Tibial nerve (tissue), 4 donors: ENCODE measurements around the gene MYOM3. TPM values are rescaled to one million over a fixed set of nuclear protein-coding genes. Genes with fewer than 3 reads are reported as not detected.

Experiments
- DNase-seq, 2 donors: peaks; one replicate each; pipeline ENCODE4 v3.0.0-alpha.2; 2019; ENCODE audit warnings: low spot score in 2 of 2
- H3K27ac ChIP-seq, 4 donors: fragments of 200-600 bp; sonication (generic) in 3 of 4; one replicate each; pipeline ENCODE4 v1.5.1; 2017 to 2019; ENCODE audit warnings: mild to moderate bottlenecking in 1 of 4
- H3K27me3 ChIP-seq, 2 donors: fragments of 200-600 bp; sonication (generic) in 1 of 2; one replicate each; pipeline versions ENCODE4 v1.5.1 to v1.6.0; 2017 to 2019
- H3K36me3 ChIP-seq, 3 donors: fragments of 200-600 bp; sonication (generic); one replicate each; pipeline ENCODE4 v1.5.1; 2018 to 2019
- H3K4me1 ChIP-seq, 4 donors: fragments of 200-600 bp; sonication (generic) in 3 of 4; one replicate each; pipeline ENCODE4 v1.5.1; 2017 to 2019
- H3K4me3 ChIP-seq, 4 donors: fragments of 200-600 bp; sonication (generic) in 3 of 4; one replicate each; pipeline ENCODE4 v1.5.1; 2017 to 2019; ENCODE audit warnings: mild to moderate bottlenecking in 1 of 4, moderate library complexity in 1 of 4
- H3K9me3 ChIP-seq, 4 donors: fragments of 200-600 bp; sonication (generic) in 3 of 4; one replicate each; pipeline ENCODE4 v1.5.1; 2017 to 2019
- EP300 ChIP-seq, 2 donors: sonication (generic); formaldehyde crosslinking; IDR thresholded peaks; one replicate each; pipeline ENCODE4 v1.6.1; 2017; ENCODE audit warnings: antibody characterized with exemption in 2 of 2, mild to moderate bottlenecking in 1 of 2
- POLR2A ChIP-seq, 2 donors: fragments of 450-650 bp; IDR thresholded peaks; one replicate each; pipeline ENCODE4 v1.6.1; 2017; ENCODE audit warnings: antibody characterized with exemption in 2 of 2, mild to moderate bottlenecking in 2 of 2, moderate library complexity in 2 of 2
- WGBS, 2 donors: methylation state at CpG; one replicate each; pipeline ENCODE4 v1.1.5; 2018; 5-methylcytosine and 5-hydroxymethylcytosine counted together
- total RNA-seq, 4 donors: library from RNA; depleted of rRNA; stranded (reverse); fragments of >200 nt; gene quantifications; one replicate each; pipeline ENCODE4 v1.1.0, GENCODE V29; 2016
- TF ChIP-seq, protein P1 (sequence below), 5 experiments: fragments of 200-600 bp in 3 of 5; fragments of 450-650 bp in 2 of 5; sonication (generic) in 3 of 5; IDR thresholded peaks; one replicate each; pipeline ENCODE4 v1.5.1; 2016 to 2019; ENCODE audit warnings: antibody characterized with exemption in 5 of 5, mild to moderate bottlenecking in 3 of 5, moderate library complexity in 2 of 5

The MYOM3 gene
- total RNA-seq, 4 donors from 2014 or later: 0.20 to 0.60 (median 0.22) TPM; not detected in 1

DNA sequence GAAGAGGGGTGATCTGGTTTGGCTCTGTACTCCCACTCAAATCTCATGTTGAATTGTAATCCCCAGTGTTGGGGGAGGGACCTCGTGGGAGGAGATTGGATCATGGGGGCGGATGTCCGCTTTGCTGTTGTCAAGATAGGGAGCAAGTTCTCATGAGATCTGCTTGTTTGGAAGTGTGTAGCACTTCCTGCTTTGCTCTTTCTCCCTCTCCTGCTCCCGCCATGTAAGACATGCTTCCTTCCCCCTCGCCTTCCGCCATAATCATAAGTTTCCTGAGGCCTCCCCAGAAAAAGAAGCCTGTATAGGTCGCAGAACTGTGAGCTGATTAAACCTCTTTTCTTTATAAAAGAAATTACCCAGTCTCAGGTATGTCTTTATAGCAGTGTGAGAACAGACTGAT is 27.9 kb downstream of the MYOM3 start:
- Histone ChIP-seq H3K9me3 (no peaks in the 10 kb centered on the region), H3K27ac (no peak overlapping the region), H3K4me1 (no peaks in the 10 kb centered on the region), H3K4me3 (no peak overlapping the region), H3K27me3 (no peaks in the 10 kb centered on the region), H3K36me3 (no peaks in the 10 kb centered on the region)
- WGBS, 2 donors: 77 to 81% methylated on average over 7 of the region's 7 CpGs
- TF ChIP-seq, protein P1, sequence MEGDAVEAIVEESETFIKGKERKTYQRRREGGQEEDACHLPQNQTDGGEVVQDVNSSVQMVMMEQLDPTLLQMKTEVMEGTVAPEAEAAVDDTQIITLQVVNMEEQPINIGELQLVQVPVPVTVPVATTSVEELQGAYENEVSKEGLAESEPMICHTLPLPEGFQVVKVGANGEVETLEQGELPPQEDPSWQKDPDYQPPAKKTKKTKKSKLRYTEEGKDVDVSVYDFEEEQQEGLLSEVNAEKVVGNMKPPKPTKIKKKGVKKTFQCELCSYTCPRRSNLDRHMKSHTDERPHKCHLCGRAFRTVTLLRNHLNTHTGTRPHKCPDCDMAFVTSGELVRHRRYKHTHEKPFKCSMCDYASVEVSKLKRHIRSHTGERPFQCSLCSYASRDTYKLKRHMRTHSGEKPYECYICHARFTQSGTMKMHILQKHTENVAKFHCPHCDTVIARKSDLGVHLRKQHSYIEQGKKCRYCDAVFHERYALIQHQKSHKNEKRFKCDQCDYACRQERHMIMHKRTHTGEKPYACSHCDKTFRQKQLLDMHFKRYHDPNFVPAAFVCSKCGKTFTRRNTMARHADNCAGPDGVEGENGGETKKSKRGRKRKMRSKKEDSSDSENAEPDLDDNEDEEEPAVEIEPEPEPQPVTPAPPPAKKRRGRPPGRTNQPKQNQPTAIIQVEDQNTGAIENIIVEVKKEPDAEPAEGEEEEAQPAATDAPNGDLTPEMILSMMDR (IDR thresholded peaks at IDR 0.05): no peak
- no peak for DNase-seq

DNA sequence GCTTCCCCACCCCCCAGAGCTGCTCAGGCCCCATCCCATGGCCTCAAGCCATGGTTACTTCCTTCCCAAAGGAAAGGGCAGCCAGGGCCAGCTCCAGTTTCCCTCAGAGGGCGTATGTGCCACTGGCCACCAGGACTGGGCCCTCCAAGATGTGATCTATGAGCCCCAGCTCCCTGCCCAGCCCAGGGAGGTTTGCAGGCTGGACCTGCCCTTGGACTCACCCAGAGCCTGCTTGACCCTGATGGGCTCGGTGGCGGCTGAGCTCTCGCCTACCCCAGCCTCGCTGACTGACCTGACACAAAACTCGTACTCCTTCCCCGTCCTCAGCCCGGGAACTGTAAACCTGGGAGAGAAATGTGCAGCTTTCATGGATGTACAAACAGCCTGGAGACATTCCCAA is 29.6 kb downstream of the MYOM3 start:
- DNase-seq: no peak
- Histone ChIP-seq H3K36me3 (no peaks in the 10 kb centered on the region), H3K27me3 (no peaks in the 10 kb centered on the region), H3K9me3 (no peaks in the 10 kb centered on the region), H3K4me1 (no peaks in the 10 kb centered on the region), H3K4me3 (no peak overlapping the region), H3K27ac (no peak overlapping the region)
- TF ChIP-seq POLR2A (IDR thresholded peaks at IDR 0.05) (no peak), EP300 (IDR thresholded peaks at IDR 0.05) (no peak)
- TF ChIP-seq, protein P1 (IDR thresholded peaks at IDR 0.05): no peak
- WGBS, 2 donors: 81 to 84% methylated on average over 8 of the region's 8 CpGs

DNA sequence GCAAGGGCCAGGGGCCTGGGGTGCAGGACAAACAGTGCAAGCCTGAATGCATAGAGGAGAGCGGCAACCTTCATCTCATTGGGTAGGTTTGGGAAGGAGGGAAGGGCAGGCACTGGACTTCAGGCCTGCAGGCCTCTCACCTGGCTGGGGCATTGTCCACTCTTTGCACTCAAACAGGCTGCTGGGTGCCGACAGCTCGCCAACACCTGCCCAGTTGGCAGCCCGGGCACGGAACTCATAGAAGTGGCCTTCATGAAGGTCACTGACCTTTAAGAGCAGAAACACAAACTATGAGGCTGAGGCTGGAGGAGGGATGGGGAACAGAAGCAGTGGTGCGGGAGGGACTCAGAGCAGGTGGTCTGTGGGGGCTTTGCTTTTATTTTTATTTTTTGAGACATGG is 30.7 kb downstream of the MYOM3 start:
- TF ChIP-seq POLR2A (IDR thresholded peaks at IDR 0.05) (no peak), EP300 (IDR thresholded peaks at IDR 0.05) (no peak)
- TF ChIP-seq, protein P1 (IDR thresholded peaks at IDR 0.05): no peak
- Histone ChIP-seq H3K27ac (no peak overlapping the region), H3K9me3 (no peaks in the 10 kb centered on the region), H3K36me3 (no peaks in the 10 kb centered on the region), H3K4me3 (no peak overlapping the region), H3K27me3 (no peaks in the 10 kb centered on the region), H3K4me1 (no peaks in the 10 kb centered on the region)
- 89 to 92% methylated on average over 6 of the region's 6 CpGs for WGBS, 2 donors
- DNase-seq: no peak

DNA sequence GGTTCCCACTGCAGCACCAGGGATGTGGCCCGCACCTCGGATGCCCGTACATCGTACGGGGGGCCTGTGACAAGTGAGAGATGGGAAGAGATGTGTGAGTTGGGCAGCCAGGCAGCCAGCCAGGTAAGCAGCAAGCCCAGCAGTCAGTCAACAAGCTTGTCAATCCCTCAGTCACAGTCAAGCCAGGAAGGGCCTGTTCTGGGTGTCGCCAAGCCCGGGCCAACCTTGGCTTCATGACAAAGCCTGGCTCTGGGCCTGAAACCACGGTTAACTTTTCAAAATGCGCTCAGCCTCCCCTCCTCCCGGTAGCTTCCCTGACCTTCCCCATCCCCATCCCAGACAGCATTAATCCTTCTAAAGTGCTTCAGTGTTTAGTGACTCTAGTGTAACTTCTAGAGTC is 31.8 kb downstream of the MYOM3 start:
- H3K36me3 ChIP-seq: no peaks in the 10 kb centered on the region
- no peaks in the 10 kb centered on the region for H3K4me1 ChIP-seq
- H3K27ac ChIP-seq: no peak overlapping the region
- WGBS, 2 donors: 65 to 70% methylated on average over 10 of the region's 10 CpGs
- no peaks in the 10 kb centered on the region for H3K9me3 ChIP-seq
- TF ChIP-seq POLR2A (IDR thresholded peaks at IDR 0.05) (no peak), EP300 (IDR thresholded peaks at IDR 0.05) (no peak)
- TF ChIP-seq, protein P1 (IDR thresholded peaks at IDR 0.05): no peak
- no peaks in the 10 kb centered on the region for H3K27me3 ChIP-seq
- H3K4me3 ChIP-seq: no peak overlapping the region
- no peak for DNase-seq

DNA sequence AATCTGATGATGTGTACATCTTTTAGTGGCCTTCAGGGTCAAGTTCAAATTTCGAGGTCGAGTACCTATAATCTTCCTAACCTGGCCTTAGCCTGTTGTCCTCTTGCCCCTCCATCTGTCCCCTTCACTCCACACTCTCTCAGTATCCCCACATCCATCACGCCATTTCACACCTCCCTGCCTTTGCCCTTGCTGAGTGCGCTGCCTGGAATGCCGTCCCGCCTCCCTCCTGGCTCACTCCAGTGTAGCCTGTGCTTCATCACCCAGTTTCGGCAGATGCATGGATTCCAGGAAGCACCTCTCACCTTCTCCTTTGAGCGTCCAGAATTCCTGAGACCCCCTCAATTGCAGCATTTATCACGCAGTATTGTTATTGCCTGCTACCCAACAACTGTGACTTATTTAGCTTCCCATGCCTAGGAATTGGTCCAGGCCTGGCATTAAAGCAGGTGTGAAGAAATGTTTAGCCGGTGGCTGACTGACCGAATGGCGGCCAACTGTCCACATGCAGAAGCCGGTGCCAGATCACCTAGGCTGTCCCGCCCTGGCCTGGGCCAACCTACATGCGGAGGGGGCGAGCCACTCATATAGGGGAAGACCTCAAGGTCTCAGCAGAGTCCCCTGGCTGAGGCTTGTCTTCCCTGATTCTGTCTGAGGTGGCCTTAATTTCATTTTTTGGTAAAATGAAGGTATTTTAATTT is 34.5 kb downstream of the MYOM3 start:
- WGBS, 2 donors: 82 to 83% methylated on average over 16 of the region's 16 CpGs
- Histone ChIP-seq H3K4me3 (no peak overlapping the region), H3K9me3 (no peaks in the 10 kb centered on the region), H3K4me1 (no peaks in the 10 kb centered on the region), H3K27me3 (no peaks in the 10 kb centered on the region), H3K36me3 (no peaks in the 10 kb centered on the region), H3K27ac (no peak overlapping the region)
- TF ChIP-seq EP300 (IDR thresholded peaks at IDR 0.05) (no peak), POLR2A (IDR thresholded peaks at IDR 0.05) (no peak)
- TF ChIP-seq, protein P1 (IDR thresholded peaks at IDR 0.05): no peak
- no peak for DNase-seq
